ENCODE measurements around the gene ZNF101.

The ZNF101 gene

DNA sequence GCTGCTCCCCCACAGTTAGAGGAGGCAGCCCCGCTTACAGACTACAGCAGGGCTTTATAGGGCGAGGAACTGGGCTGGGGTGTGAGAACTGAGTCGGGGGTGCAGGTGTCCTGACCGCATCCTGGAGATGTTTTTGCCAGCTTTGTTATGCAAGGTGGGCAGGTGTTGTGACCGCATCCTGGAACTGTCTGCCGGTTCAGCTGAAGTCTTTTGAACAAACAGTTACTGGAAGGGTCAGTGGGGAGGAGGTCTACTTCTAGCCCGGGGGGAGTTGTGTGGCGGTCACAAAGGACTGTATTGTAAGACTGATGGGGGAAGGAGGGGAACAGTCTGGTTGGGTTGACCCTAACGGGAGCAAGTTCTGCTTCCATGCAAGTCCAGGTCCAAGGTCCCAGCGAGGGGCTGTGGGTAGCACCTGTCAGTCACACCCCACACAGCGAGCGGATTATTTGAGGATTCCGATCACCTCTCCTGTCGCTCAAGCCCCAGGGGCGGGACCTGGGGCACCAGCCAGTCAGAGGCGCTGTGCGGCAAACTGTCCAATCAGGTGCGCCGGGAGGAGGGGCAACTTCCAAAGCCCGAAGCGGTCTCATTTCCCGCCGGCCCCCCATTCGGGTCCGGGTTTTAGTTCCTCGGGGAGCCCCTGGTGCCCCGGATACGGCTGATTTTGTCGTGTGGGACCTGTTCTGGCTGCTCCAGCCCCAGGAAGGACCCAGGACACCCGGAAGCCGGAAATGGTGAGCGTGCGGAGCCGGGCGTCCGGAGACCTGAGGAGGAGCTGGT is at the start of gene ZNF101:
ZNF101 (plus strand) TSS at position 610 of the 783 bp plus-strand sequence; CDS start at position 735, 125 bp downstream.
- DNase-seq: peak; percentile 59 to 96

DNA sequence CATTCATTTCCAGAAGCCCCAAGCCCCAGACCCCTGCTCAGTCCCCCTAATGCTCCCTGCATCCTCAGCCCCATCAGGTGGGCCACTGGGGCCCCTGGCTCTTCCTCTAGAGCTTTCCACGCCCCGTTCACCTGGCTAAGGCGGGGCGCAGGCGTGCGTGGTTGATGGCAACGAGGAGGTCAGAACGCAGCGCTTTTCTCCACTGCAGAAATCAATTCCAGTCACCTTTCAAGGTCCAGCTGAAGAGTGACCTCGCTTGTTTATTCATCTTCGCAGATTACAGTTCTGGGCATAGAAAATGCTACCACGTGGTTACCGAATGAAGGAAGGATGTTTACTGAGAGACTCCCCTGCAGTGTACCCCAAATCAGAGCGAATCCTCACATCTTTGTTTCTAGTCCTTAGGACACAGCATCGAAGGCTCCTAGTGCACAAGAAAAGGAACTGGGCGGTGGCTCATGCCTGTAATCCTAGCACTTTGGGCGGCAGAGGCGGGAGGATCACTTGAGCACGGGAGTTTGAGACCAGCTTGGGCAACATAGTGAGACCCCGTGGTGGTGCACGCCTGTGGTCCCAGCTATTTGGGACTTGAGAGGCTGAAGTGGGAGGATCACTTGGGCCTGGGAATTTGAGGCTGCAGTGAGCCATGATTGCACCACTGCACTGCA is 49.3 kb upstream of the ZNF101 start:
- DNase-seq: no peak

DNA sequence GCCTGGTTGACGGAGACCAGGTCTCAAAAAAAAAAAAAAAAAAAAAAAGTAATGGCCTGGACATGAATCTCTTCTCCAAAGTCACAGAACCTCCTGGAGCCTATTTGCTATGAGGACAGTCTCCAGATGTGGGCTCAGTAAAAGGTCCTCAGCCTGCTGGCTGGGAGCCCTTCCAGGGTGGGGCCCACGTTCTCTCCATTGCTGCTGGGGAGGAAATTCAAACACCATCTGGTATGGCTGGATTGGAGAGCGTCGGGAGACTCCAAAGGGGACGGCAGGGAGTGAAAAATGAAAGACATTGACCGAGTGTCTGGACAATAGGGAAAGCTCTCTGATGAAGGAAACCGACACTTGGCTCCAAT is 48.8 kb upstream of the ZNF101 start:
- DNase-seq: no peak

DNA sequence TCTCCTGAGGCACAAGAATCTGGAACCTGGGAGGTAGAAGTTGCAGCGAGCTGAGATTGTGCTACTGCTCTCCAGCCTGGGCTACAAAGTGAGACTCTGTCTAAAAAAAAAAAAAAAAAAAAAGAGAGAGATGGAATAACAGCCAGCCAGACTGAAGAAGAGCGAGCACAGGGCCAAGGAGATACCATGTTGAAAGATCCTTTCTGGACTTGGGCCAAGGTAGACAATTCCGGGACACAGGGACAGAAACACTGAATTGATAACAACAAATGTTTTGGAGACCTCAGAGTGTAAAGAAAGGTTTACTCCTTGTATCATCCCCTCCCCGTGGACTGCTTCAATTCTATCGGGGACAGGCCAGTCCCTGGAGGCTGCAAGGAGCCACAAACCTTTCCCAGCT is 45.3 kb upstream of the ZNF101 start:
- no peak for DNase-seq

DNA sequence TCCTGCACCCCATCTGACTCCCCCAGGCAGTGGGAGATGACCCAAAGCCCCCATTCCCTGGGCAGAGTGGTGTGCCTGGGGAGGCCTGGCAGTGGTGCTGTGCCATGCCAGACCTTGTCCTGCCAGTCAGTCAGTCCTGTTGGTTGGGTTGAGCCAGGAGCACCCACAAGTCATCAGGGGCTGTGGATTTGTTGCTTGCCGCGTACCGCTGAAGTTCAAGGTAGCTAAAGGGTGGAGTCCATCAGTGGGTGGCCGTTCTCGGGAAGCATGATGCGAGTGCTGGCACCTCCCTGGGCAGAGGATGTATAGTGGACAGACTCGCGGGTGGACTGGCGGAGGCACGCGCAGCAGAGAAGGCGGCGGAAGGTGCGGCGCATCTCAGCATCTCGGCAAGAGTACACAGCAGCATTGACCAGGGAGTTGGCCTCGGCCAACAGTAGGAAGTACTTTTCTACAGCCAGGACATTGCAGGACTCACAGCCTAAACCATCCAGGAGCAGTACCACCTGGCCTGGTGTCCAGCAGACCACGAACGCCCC is 44.5 kb upstream of the ZNF101 start:
- no peak for DNase-seq

DNA sequence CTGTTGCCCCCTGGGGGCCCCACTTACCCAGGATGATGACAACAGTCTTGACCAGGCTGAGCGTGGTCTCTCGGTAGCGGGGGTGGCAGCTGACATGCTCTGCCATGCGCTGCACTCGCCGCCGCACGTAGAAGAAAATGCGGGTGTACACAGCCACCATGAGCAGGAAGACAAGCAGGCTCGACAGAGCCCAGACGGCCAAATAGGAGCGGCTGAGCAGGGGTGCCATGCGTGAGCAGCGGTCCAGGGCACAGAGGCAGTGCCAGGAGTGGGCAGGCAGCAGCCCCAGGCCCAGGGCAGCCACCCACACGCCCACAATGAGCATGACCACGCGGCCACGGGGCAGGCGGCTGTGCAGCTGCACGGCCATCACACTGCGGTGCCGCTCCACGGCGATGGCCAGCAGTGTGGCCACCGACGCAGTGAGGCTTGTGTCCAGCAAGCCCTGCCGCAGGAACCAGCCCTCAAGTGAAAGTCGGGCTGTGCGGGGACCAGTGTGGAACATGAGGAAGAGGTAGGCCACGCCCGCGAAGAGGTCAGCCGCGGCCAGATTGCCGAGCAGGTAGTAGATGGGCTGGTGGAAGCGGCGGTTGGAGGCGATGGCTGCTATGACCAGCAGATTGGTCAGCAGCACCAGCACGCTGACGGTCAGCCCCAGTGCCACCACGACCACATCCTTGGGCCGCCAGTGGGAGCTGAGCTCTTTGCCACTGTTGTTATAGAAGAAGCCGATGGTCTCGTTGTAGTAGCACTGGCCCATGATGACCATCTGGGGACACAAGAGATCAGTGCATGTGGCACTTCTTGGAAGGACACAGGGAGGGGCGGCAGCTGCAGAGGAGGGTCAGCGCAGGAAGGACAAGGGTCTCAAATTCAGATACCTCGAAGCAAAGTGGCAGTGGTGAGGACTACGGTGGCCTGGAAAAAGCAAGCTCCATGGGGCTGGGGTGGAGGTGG is 41.8 kb upstream of the ZNF101 start:
- no peak for DNase-seq

DNA sequence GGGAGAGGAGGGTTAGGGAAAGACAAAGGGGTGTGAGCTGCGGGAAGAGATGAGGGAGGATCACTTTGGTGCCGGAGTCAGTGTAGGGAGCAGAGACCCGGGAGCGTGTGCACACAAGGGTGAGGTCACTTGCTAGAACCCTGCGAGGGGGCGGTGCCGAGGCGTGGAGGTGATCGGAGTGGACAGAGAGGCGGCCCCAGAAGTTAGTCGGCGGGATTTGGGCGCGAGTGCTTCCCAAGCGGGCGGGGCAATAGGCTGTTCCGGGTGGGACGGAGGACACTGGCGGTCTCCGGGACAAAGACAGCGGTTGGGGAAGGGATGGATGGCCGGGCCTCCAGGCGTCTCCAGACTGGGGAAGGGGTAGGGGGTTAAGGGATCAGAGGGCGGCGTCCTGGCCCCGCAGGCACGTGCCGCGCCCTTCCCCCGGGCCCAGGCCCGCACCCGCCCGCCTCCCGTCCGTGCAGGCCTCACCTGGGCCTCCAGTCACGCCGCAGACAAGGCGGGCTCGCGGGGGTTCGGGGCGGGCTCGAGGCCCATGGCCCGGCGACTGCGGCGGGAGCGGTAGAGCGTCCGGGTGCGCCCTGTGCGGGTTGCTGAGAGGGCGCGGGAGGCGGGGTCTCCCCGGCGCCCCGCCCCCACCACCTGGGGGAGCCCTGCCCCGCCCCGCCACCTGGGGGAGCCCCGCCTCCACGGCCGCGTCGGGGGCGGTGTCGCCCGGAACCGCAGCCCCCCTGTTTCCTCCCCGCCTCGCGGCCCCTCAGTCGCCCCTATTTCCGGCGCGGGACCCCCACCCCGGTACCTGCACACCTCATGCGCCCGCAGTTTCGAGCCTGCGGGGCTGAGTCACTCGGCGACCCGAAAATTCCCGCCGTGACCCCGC is 40.8 kb upstream of the ZNF101 start, which contains the start of gene LPAR2:
LPAR2 (minus strand) TSS at position 600 of the 880 bp plus-strand sequence. CDS start 945 bp downstream, outside the sequence.
- DNase-seq: no peak

DNA sequence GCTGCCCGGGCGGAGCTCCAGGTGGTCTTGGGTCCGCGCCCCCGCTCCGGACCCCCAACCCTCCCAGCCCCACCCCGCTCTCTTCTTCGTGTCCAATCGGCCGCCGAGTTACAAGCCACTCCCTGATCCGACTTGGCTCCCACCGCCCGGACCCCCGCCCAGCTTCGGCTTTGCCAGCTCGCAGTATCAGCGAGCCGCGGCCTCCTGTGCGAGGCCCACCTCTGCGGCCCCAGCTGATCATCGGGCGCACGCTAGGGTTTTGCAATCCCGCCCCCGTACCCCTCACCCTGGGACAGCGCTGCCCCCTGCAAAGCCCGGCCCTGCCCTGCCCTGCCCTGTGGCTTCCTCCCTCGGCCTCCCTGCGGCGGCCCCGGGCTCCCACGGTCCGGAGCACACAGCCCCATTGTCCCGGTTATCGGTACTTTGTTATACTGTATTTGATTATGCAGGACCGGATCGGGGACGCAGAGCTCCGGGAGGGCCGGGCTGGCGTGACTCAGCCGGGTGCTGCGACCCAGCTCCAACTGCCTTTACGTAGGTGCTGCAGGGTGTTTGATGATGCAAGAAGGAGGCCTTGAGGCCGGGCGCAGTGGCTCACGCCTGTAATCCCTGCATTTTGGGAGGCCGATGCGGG is 40.0 kb upstream of the ZNF101 start:
- no peak for DNase-seq

DNA sequence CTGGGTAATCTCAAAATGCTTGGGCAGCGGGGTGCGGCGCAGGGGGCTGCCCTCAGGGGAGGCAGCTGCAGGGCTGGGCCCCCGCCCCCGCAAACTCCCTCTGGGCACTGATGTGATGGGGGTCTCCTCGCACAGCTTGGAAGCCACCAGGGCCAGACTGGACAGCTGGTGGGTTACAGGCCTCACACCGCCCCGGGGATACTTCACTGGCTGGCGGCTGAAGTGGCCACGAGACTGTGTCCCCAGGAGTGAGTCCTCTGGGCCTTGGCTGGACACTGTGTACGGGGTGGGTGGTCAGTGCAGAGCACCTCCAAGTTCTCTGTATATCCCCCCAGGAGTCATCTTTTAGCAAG is 38.6 kb upstream of the ZNF101 start:
- DNase-seq: no peak

DNA sequence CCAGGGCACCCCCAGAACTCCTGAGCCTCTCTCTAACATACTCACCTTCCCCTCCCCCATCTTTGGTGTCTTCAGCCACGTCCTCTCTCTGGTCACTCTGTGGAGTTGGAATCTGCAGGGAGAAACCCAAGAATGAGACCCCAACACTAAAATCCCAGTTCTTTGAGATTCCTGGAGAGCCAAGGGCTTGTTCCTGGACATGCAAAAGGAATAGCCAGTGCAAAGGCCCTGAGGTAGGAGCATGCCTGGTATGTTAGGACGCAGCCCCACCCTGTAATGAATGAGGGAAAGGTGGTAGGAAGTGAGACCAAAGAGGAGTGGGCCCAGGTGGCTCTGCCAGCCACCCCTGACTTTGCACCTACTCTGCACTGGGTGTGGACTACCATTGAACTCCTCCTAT is 38.2 kb upstream of the ZNF101 start:
- DNase-seq: no peak

DNA sequence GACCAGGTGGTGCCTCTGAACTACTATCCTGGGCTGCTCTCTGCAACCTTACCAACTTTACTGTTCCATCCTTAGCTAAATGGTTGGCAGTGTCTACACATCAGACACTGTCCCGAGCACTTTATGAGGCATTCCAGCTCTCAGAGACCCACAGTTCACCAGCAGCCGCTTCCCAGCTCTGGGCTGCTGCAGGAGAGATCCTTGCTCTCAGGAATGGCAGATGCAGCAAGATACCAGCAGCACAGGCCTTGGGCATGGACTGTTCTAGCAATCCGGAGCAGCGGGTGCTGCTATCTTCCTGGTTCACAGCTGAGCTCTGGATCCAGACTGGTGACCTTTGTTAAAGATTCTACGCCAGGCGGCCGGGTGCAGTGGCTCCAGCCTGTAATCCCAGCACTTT is 37.3 kb upstream of the ZNF101 start:
- DNase-seq: no peak

DNA sequence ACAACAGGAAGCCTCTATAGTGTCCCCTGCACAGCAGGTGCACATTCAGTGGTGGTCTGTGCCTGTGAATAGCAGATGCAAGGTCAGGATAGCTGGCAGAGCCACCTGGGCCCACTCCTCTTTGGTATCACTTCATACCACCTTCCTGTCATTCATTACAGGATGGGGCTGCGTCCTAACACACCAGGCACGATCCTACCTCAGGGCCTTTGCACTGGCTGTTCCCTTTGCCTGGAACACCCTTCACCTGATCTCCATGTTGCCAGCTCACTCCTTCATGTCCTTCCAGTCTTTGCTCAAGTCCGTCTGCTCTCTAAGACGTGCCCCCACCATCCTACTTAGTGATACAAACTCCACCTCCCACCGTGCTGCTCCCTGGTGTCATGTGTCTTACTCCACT is 36.0 kb upstream of the ZNF101 start:
- DNase-seq: no peak

DNA sequence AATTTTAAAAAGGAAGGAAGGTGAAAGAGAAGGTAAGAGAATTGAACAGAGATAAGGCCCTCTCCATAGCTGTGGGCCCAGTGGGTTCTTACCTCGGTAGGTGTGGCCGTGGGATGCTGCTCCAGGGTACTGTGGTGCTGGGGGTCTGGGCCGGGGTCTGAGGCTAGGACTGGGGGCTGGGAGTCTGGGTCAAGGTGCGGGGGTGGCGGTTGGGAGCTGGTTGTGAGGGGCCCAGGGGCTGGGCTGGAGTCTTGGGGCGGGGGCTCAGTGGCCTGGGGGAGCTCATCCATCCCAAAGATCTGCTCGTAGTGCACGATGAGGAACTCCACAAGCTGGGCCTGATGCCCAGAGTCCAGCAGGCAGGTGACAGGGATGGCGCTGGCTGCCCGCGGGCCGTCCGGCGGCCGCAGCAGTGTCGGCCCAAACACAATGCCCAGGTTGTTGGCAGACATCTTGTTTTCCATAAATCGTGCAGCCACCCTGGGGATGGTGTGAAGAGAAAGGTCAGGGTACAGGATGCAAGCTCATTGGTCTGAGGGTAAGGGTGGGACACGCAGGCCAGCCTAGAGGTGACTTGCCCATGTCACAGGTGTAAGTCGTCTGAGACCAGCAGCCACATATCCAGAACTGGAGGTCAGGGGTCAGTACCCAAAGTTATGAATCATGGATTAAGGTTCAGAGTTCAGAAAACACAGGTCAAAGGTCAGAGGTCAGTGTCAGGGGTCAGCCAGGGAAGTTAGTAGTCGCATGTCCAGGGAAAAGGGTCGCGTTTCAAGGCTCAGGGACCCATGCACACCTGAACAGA is 34.7 kb upstream of the ZNF101 start:
- DNase-seq: no peak

DNA sequence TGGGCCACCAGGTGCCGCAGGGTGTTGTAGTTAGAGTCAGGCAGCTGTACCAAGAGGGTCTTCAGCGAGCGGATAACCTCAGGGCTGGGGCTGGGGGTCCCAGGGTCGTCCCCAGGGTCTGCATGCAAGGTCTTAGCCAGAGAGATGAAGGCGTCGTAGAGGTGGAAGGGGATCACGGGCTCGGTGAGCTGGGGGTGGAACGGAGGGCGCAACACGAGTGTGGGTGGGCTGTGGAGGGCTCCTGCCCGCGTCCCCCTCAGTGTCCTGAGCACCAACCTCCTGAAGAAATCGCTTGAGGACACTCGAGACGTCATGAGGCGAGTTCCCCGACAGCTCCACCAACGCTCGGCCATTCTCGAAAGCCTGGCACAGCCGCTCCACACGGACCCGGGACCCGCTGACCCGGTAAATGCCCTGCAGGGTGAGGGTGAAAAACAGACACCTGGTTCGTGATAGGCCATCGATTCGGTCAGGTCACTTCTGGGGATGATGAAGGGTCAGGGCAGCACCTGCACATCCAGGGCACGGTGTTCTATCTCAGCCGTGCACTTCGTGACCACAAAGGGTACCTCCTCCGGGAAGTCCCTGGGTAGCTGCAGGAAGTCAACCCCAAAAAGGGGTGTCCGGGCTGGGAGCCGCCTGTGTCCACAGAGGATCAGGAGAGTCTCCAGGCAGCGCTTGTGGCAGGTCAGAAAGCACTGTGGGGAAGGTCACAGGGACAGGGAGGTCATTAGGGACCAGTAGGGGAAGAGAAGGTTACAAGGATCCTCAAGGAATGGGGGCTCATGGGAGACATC is 33.9 kb upstream of the ZNF101 start:
- DNase-seq: no peak

DNA sequence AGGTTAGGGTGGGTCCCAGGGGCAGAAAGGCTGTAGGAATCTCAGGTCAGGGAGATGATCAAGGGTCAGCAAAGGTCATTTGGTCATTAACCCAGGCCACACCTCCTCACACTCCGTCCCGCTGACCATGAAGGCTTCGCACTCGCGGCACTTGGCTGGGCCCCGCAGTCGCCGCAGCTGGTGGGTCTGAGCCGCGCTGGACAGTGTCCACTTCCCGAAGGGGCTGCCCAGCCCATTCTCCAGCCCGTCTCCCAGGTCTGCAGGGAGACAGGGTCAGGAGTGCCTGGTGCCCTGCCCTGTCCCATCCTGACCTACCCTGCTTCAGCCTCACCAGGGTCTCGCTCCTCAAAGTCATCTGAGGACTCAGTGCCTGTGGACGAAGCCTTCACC is 33.3 kb upstream of the ZNF101 start:
- no peak for DNase-seq

DNA sequence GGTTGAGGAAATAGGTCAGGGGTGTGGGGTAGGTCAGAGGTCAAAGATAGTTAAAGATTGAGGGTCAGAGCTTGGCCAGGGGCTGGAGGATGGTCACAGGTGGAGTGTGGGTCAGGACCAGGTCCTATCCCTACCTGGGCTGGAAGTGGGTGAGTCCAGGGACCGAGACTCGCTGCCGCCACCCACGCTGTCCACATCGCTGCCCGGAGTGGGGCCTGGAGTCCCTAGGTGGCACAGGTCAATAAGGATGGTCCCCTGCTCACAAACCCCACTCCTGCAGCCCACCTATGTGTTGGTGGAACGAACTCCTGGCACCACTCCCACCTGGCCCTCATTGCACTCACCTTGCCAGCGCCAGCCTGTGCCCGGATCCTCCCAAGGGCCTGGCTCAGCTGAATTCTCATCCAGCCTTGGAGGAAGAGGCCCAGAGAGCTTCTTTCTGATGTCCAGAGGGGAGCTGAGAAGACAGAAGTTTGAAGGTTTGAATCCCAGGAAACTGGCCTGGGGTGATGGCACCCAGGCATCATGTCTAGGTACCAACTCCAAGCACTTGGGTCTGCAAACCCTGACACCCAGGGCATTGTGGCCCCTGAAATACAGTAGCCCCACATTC is 32.0 kb upstream of the ZNF101 start:
- DNase-seq: no peak

DNA sequence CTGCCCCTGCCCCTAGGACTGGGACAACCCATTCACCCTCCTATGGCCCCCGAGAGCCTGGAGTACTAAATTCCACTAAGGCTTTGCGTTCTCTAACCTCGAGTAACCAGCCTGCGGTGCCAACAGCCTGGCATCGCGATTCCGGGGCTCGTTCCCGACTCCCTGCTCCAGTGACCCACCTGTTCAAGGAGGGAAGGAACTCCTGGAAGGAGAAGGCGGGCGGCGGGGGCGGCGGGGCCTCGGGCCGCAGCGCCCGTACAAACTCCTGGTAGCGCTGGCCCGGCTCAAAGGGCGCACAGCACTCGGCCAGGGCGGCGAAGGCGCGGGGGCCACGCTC is 31.5 kb upstream of the ZNF101 start:
- DNase-seq: no peak

DNA sequence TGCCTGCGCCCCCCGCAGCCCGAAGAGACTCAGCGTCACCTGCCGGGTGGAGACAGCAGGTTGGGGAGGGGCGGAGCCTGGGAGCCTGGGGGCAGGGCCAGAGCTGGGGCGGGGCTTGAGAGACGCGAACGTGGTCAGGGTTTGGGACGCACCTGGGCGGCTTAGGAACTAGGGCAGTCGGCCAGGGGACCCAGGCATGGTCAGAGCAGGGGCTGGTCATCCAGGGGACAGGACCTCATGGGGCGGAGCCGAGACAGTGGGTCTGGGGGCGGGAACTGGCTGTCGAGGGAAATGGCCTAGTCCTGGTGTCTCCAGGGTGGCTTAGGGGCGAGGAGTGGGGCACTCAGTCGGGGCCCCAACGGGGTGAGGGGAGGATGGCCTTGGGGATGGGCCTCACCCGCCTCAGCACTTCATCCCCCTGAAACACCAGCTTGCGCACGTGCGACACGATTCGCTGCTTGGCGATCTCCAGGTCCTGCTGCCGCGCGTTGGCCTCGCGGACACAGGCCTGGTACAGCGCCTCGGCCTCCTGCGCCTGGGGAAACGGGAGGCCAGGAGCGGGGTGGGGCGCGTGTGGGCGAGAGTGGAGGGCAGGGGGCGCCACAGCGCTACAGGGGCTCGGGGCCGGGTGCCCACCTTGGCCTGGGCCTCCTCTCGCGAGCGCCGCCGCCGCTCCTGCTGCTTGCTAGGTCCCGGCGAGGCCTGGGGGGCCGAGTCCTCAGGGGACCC is 31.0 kb upstream of the ZNF101 start:
- no peak for DNase-seq
